Activated T-cell treated with anti-CD3 and anti-CD28 coated beads, Interleukin-2, amount 50 U/mL, for 1 hour (primary cell): ENCODE measurements around the gene GFPT1.
"Not testable (repeated sequence)": the region's sequence is repeated elsewhere in the genome, so short reads cannot be mapped to it uniquely, and the experiment has no call there.

Experiments used
- DNase-seq: peaks from one replicate; pipeline ENCODE4 v3.0.0-alpha.2; 2020

The GFPT1 gene

GRCh38 chr2:69386789-69387734 lies at the start of gene GFPT1:
GFPT1 (minus strand) TSS chr2:69387227; CDS start chr2:69387071, 156 bp downstream.
- DNase-seq: peak; percentile 95

- no peak for DNase-seq
Measured at GRCh38 chr2:69436596-69436937, 49.5 kb upstream of the GFPT1 start.

- DNase-seq: no peak
Measured at GRCh38 chr2:69434753-69435152, 47.7 kb upstream of the GFPT1 start.

- DNase-seq: no peak
Measured at GRCh38 chr2:69429491-69430183, 42.6 kb upstream of the GFPT1 start.

GRCh38 chr2:69428981-69429380 lies 42.0 kb upstream of the GFPT1 start:
- DNase-seq: no peak

- no peak for DNase-seq
Measured at GRCh38 chr2:69424419-69424818, 37.4 kb upstream of the GFPT1 start.

GRCh38 chr2:69422198-69422597 lies 35.2 kb upstream of the GFPT1 start:
- DNase-seq: no peak

GRCh38 chr2:69419111-69419510 lies 32.1 kb upstream of the GFPT1 start:
- not testable (repeated sequence) for DNase-seq

- DNase-seq: no peak
Measured at GRCh38 chr2:69416147-69416546, 29.1 kb upstream of the GFPT1 start.

- no peak for DNase-seq
Measured at GRCh38 chr2:69411120-69411519, 24.1 kb upstream of the GFPT1 start.

GRCh38 chr2:69405306-69405705 lies 18.3 kb upstream of the GFPT1 start:
- DNase-seq: no peak

GRCh38 chr2:69400121-69400520 lies 13.1 kb upstream of the GFPT1 start:
- DNase-seq: no peak

- DNase-seq: no peak
Measured at GRCh38 chr2:69397234-69397633, 10.2 kb upstream of the GFPT1 start.

- DNase-seq: no peak
Measured at GRCh38 chr2:69395866-69396265, 8.8 kb upstream of the GFPT1 start.

GRCh38 chr2:69393963-69394362 lies 6.9 kb upstream of the GFPT1 start:
- no peak for DNase-seq

GRCh38 chr2:69390471-69390870 lies 3.4 kb upstream of the GFPT1 start:
- no peak for DNase-seq

GRCh38 chr2:69390001-69390400 lies 3.0 kb upstream of the GFPT1 start:
- DNase-seq: no peak

- no peak for DNase-seq
Measured at GRCh38 chr2:69389271-69389670, 2.2 kb upstream of the GFPT1 start.

GRCh38 chr2:69387770-69388481 lies 899 bp upstream of the GFPT1 start:
- DNase-seq: no peak

- no peak for DNase-seq
Measured at GRCh38 chr2:69386360-69386759, 667 bp downstream of the GFPT1 start.

GRCh38 chr2:69385443-69386151 lies 1.4 kb downstream of the GFPT1 start:
- no peak for DNase-seq

- DNase-seq: no peak
Measured at GRCh38 chr2:69384618-69385081, 2.4 kb downstream of the GFPT1 start.
